ENCODE measurements around the gene TGFBR3L.

TGFBR3L gene

GRCh38 chr19:7914598-7915045 lies at the start of gene TGFBR3L:
TGFBR3L (plus strand) TSS chr19:7914830.
- DNase-seq (ENCODE audit: low read depth in 2 of 2): no peak

GRCh38 chr19:7865262-7865911 lies 49.2 kb upstream of the TGFBR3L start:
- DNase-seq (ENCODE audit: low read depth in 2 of 2): no peak

- DNase-seq (ENCODE audit: low read depth in 2 of 2): no peak
Measured at GRCh38 chr19:7866399-7867091, 48.1 kb upstream of the TGFBR3L start.

- no peak for DNase-seq (ENCODE audit: low read depth in 2 of 2)
Measured at GRCh38 chr19:7867092-7867844, 47.4 kb upstream of the TGFBR3L start.

GRCh38 chr19:7868326-7868670 lies 46.3 kb upstream of the TGFBR3L start:
- no peak for DNase-seq (ENCODE audit: low read depth in 2 of 2)

- peak; percentile 48 to 67 for DNase-seq (ENCODE audit: low read depth in 2 of 2)
Measured at GRCh38 chr19:7868671-7869452, 45.8 kb upstream of the TGFBR3L start.

- DNase-seq (ENCODE audit: low read depth in 2 of 2): peak; percentile 66 to 70
Measured at GRCh38 chr19:7869453-7869909, 45.1 kb upstream of the TGFBR3L start.

- DNase-seq (ENCODE audit: low read depth in 2 of 2): no peak
Measured at GRCh38 chr19:7869910-7870511, 44.6 kb upstream of the TGFBR3L start.

GRCh38 chr19:7870571-7871436 lies 43.8 kb upstream of the TGFBR3L start:
- no peak for DNase-seq (ENCODE audit: low read depth in 2 of 2)

- DNase-seq (ENCODE audit: low read depth in 2 of 2): peak; percentile 41 to 62
Measured at GRCh38 chr19:7871437-7872305, 43.0 kb upstream of the TGFBR3L start.

- DNase-seq (ENCODE audit: low read depth in 2 of 2): no peak
Measured at GRCh38 chr19:7872306-7873204, 42.1 kb upstream of the TGFBR3L start.

- DNase-seq (ENCODE audit: low read depth in 2 of 2): no peak
Measured at GRCh38 chr19:7873304-7874075, 41.1 kb upstream of the TGFBR3L start.

- DNase-seq (ENCODE audit: low read depth in 2 of 2): no peak
Measured at GRCh38 chr19:7874076-7874896, 40.3 kb upstream of the TGFBR3L start, which contains the start of gene PRR36. PRR36 (minus strand) TSS chr19:7874390; CDS start chr19:7873689, 701 bp downstream.

GRCh38 chr19:7874897-7875273 lies 39.7 kb upstream of the TGFBR3L start:
- DNase-seq (ENCODE audit: low read depth in 2 of 2): no peak

GRCh38 chr19:7877249-7877836 lies 37.3 kb upstream of the TGFBR3L start:
- no peak for DNase-seq (ENCODE audit: low read depth in 2 of 2)

- no peak for DNase-seq (ENCODE audit: low read depth in 2 of 2)
Measured at GRCh38 chr19:7879111-7879807, 35.4 kb upstream of the TGFBR3L start.

Measured in stimulated activated CD8-positive, alpha-beta memory T cell treated with anti-CD3 and anti-CD28 coated beads, Interleukin-2, amount 100 ng/mL, for 1 hour (primary cell).